ENCODE measurements around the gene SH2D1B. TPM values are rescaled to one million over a fixed set of nuclear protein-coding genes. Genes with fewer than 3 reads are reported as not detected.

The SH2D1B gene, protein sequence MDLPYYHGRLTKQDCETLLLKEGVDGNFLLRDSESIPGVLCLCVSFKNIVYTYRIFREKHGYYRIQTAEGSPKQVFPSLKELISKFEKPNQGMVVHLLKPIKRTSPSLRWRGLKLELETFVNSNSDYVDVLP
- total RNA-seq = not detected in 2 replicates

DNA sequence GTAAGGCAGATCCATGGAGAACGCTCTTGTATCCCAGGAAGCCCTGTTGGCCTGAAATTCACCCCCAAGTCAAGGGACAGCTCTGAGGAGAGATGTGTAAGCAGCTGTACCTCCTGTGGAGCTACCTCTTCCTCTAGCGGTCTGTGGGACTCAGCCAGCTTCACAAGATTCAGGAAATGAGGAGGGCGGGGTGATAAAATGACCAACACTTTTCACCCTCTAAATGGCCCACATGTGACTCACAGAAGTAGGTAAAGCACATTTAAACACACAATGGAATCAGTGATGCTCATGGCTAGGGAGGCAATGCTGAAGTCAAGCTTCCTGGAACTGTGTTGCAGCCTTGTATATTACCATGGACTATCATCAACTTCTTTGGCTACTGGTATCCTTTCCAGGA is at the start of gene SH2D1B:
SH2D1B (minus strand) TSS at position 135 of the 400 bp plus-strand sequence; CDS start at position 15, 120 bp downstream.

DNA sequence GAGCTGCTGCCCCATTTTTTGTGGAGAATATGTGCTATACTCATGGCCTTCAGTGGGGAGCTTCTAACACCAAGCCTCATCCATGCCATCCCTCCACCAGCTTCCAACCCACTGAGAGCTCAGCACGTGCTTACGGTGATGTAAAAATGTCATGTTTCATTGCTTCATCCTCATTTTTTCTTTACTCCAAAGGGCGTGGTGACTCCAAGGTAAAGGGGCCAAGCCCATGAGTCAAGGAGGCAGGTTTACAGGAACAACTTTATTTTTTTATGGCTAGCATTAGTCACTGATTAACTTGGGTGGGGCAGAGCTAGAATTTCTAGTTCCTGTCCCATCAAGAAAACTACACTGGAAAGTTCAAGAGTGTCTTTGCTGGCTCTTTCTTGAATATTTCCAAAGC is 30.6 kb downstream of the SH2D1B start, which contains the start of gene C1orf226:
C1orf226 (plus strand) TSS at position 346 of the 400 bp plus-strand sequence. CDS start 174 bp downstream, outside the sequence.

DNA sequence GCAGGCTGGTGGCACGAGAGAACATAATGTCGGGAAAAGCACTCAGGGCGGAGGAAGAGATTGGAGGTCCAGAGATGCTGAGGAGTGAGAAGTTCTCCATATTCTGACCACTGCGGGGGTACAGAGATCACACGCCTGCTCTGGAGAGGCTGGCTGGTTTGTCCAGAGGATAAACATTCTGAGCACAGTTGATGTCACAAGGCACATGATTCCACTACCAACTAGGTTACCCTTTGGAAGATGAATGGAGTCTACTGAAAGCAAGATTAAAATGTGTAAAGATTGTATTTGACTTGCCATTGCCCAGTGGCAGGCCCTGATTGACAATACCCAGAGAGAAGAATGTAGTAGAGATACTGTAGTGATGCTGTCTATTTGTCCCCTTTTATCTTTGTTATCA is 35.2 kb downstream of the SH2D1B start, which contains the start of gene SPATA46:
SPATA46 (minus strand) TSS at position 164 of the 400 bp plus-strand sequence; CDS start at position 100, 64 bp downstream.

Other genes starting within 250 kb of the SH2D1B start
- gene SPATA46, start 35.3 kb downstream of the SH2D1B start, total RNA-seq = not detected in 2 replicates
- gene C1orf226, start 30.4 kb downstream of the SH2D1B start, total RNA-seq = 0.33 and 2.0 TPM in 2 replicates
- gene UHMK1, start 85.7 kb upstream of the SH2D1B start, total RNA-seq = 24.6 and 26.9 TPM in 2 replicates
- gene UAP1, start 149.6 kb upstream of the SH2D1B start, total RNA-seq = 19.8 and 57.8 TPM in 2 replicates
- 4.6 and 11.5 TPM in 2 replicates for gene DDR2, start 220.3 kb upstream of the SH2D1B start, total RNA-seq

Measured in mesangial cell (primary cell).